ENCODE data around the gene RFX3. TPM values are rescaled to one million over a fixed set of nuclear protein-coding genes. Genes with fewer than 3 reads are reported as not detected.

The RFX3 gene
- total and polyA plus RNA-seq, 2 of the 13 experiments (the other 11 are each of a cell fraction or from before 2014, with no cell fraction given) = 2.7 to 5.3 TPM

- Histone ChIP-seq H3K4me2 (ENCODE audit: low read depth, low read length) (no peak overlapping the region), H3K9ac (ENCODE audit: insufficient read depth, low read depth, low read length) (no peak overlapping the region), H3K36me3 (replicated peaks in 1 of 2; ENCODE audit: control insufficient read depth in 1 of 2, insufficient read depth in 2 of 2, low read length in 2 of 2) (no peaks in the 10 kb centered on the region), H3K4me3 (replicated peaks in 1 of 3; ENCODE audit: insufficient read depth in 1 of 3, low read depth in 2 of 3, low read length in 3 of 3) (no peak overlapping the region), H3K27ac (ENCODE audit: extremely low read length, insufficient read depth, low read length) (no peak overlapping the region), H4K20me1 (ENCODE audit: insufficient read depth, low read length) (no peaks in the 10 kb centered on the region), H3K27me3 (ENCODE audit: control insufficient read depth in 1 of 2, insufficient read depth in 2 of 2, low read length in 2 of 2) (no peaks in the 10 kb centered on the region), H2AFZ (ENCODE audit: low read length) (no peak overlapping the region), H3K9me3 (ENCODE audit: low read length) (no peaks in the 10 kb centered on the region), H3K4me1 (ENCODE audit: insufficient read depth, low read length) (0 out of 2 replicates have a peak, but pooled peaks cover 4% of the 10 kb centered on the region), H3K79me2 (ENCODE audit: insufficient read depth, low read length) (no peaks in the 10 kb centered on the region)
- no peak for FAIRE-seq
- intact Hi-C loops (cut with micrococcal nuclease; ENCODE audit: unreplicated experiment) (no loop called here), in situ Hi-C loops (cut with HindIII; ENCODE audit: extremely low pct_ligation_motif_present, low pct_unique_long_range_greater_than_20kb) (no loop called here)
- 85% methylated on average over 3 of the region's 3 CpGs for WGBS (ENCODE audit: low lambda C conversion rate)
- CTCF ChIA-PET (ENCODE audit: low intra/inter-chr PET ratio, low total read pairs) = no interaction called here
- POLR2A ChIA-PET = no interaction called here
- no peak for TF ChIP-seq NR2C2 (CRISPR knock-in tag; IDR thresholded peaks at IDR 0.05; ENCODE audit: borderline replicate concordance)
- no peak for TF ChIP-seq BRCA1 (CRISPR knock-in tag; IDR thresholded peaks at IDR 0.05)
- TF ChIP-seq ZXDC (CRISPR knock-in tag; IDR thresholded peaks at IDR 0.05) = no peak
- TF ChIP-seq KAT2B (IDR thresholded peaks at IDR 0.05; ENCODE audit: borderline replicate concordance, low read depth, low read length) = no peak
- TF ChIP-seq NRL (CRISPR knock-in tag; IDR thresholded peaks at IDR 0.05; ENCODE audit: borderline replicate concordance) = no peak
- TF ChIP-seq ZNF781 (CRISPR knock-in tag; IDR thresholded peaks at IDR 0.05; ENCODE audit: borderline replicate concordance, not compliant biosample characterization) = no peak
- TF ChIP-seq MBNL3 (CRISPR knock-in tag; conservative IDR thresholded peaks at IDR 0.05) = no peak
- no peak for TF ChIP-seq ZNF780A (CRISPR knock-in tag; IDR thresholded peaks at IDR 0.05)
- TF ChIP-seq E2F1 (CRISPR knock-in tag; IDR thresholded peaks at IDR 0.05) = no peak
- no peak for TF ChIP-seq ZSCAN20 (CRISPR knock-in tag; IDR thresholded peaks at IDR 0.05; ENCODE audit: borderline replicate concordance)
- no peak for TF ChIP-seq AKNA (CRISPR knock-in tag; IDR thresholded peaks at IDR 0.05; ENCODE audit: borderline replicate concordance)
- no TSS peak for BruUV-seq (replicated peaks)
- no peak for DNase-seq (ENCODE audit: low spot score)
- no peak for ATAC-seq
Measured at GRCh38 chr9:3246241-3246640, 279.6 kb downstream of the RFX3 start.

Data from HepG2 (cell line).